ENCODE results near the gene TESPA1.

The TESPA1 gene

DNA sequence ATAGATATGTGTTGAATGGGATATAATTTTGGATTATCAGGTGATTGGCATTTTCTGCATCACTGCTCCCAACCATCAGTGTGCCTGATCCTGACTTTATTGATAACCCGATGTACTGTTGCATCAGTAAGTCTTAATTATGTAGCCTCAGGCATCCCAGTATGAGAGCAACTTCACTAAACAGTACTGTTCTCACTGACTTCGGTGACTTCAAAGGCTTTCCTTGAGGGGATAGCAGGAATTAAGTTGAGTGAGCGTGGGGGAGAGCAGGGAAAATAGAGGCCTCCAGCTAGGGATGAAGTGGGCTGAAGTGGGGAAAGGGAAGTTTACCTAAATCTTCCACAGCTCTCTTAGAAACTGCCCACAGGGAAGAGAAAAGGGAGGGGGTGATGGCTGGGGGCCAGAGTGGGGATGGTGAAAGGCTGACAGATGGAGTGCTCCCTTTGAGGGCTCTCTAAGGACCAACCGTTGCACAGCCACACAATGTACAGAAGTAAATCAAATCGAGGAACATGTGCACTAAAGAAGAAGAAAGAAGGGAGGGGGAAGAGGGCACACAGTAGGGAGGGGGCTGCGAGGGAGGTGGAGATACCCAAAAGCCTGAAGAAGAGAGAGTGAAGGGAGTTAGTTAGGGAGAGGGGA, 24.5 kb upstream of the TESPA1 start:
- H3K4me3 ChIP-seq (ENCODE audit: low read depth, low read length), result no peak overlapping the region
- in situ Hi-C loops (cut with HindIII; ENCODE audit: low sequenced_read_pairs), result no loop called here
- no peak for DNase-seq (ENCODE audit: low read depth, low spot score)
- TF ChIP-seq, protein P1, sequence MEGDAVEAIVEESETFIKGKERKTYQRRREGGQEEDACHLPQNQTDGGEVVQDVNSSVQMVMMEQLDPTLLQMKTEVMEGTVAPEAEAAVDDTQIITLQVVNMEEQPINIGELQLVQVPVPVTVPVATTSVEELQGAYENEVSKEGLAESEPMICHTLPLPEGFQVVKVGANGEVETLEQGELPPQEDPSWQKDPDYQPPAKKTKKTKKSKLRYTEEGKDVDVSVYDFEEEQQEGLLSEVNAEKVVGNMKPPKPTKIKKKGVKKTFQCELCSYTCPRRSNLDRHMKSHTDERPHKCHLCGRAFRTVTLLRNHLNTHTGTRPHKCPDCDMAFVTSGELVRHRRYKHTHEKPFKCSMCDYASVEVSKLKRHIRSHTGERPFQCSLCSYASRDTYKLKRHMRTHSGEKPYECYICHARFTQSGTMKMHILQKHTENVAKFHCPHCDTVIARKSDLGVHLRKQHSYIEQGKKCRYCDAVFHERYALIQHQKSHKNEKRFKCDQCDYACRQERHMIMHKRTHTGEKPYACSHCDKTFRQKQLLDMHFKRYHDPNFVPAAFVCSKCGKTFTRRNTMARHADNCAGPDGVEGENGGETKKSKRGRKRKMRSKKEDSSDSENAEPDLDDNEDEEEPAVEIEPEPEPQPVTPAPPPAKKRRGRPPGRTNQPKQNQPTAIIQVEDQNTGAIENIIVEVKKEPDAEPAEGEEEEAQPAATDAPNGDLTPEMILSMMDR (IDR thresholded peaks at IDR 0.05; ENCODE audit: low read depth, low read length), result no peak

DNA sequence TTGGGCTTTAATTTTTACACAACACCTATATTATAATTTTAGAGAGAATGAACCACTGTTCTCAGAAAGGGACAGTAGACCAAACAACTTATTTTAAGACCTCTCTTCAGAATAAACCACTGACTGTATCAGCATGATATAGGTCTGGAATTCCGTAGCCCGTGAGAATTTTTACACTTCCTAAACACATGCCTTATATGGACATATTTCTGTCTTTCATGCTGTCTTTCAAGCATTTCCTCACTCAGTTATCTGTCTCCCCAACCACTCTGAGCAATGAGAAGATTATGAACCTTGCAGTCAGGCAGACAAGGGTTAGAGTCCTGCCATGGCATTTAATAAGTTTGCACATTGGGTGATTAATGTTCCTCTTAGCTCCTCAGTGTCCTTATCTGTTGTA, 17.8 kb upstream of the TESPA1 start:
- no peak for DNase-seq (ENCODE audit: low read depth, low spot score)
- TF ChIP-seq, protein P1 (IDR thresholded peaks at IDR 0.05; ENCODE audit: low read depth, low read length), result no peak
- no peak overlapping the region for H3K4me3 ChIP-seq (ENCODE audit: low read depth, low read length)
- in situ Hi-C loops (cut with HindIII; ENCODE audit: low sequenced_read_pairs), result no loop called here

DNA sequence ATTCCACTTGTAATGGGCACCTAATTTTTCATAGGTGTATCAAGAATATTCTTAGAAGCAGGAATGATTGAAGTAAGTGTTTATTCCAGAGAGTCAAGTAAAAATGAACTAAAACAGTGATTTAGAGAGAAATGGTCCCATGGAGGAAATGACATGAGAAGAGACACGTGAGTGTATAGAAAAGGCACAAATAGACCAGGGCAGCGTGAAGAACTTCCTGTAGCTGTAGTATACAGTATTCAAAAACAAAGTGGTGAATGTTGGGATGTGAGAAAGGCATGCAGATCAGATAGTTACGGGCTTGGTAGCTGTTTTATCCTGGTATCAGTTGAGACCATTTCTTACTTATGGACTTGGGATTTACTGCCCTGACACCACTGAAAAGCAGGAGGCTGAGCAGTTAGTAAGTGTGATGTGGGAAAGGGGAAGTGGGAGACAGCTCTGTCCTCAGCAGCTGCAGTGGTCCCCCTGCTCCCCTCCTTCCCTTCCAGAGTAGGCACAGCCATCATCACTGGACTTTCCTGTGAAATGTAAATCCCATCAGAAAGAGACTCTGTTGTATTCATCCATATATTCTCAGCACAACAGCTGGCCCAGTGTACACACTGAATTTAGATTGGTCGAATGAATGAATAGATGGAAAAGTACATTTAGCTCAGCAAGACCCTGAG, 16.8 kb upstream of the TESPA1 start:
- in situ Hi-C loops (cut with HindIII; ENCODE audit: low sequenced_read_pairs), result no loop called here
- TF ChIP-seq, protein P1 (IDR thresholded peaks at IDR 0.05; ENCODE audit: low read depth, low read length), result no peak
- DNase-seq (ENCODE audit: low read depth, low spot score), result no peak
- H3K4me3 ChIP-seq (ENCODE audit: low read depth, low read length), result no peak overlapping the region

DNA sequence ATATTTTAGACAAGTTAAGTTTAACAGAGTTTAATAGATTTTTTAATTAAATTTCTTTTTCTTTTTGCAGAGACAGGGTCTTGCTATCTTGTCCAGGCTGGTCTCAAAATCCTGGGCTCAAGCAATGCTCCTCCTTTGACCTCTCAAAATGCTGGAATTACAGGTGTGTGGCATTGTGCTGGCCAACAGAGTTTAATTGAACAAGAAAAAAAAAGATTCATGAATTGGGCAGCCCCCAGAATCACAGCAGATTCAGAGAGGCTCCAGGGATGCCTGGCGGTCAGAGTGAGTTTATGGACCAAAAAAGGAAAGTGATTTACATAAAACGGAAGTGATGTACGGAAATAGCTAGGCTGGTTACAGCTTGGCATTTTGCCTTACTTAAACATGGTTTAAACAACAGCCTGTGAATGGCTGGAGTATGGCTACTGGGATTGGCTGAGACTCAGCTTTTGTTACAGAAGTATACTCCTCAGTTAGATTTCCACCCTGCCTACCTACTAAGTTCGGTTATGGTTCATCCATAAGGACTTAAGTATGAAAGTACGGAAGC, 14.5 kb upstream of the TESPA1 start:
- TF ChIP-seq, protein P1 (IDR thresholded peaks at IDR 0.05; ENCODE audit: low read depth, low read length), result no peak
- DNase-seq (ENCODE audit: low read depth, low spot score), result no peak
- no peak overlapping the region for H3K4me3 ChIP-seq (ENCODE audit: low read depth, low read length)
- in situ Hi-C loops (cut with HindIII; ENCODE audit: low sequenced_read_pairs), result no loop called here

DNA sequence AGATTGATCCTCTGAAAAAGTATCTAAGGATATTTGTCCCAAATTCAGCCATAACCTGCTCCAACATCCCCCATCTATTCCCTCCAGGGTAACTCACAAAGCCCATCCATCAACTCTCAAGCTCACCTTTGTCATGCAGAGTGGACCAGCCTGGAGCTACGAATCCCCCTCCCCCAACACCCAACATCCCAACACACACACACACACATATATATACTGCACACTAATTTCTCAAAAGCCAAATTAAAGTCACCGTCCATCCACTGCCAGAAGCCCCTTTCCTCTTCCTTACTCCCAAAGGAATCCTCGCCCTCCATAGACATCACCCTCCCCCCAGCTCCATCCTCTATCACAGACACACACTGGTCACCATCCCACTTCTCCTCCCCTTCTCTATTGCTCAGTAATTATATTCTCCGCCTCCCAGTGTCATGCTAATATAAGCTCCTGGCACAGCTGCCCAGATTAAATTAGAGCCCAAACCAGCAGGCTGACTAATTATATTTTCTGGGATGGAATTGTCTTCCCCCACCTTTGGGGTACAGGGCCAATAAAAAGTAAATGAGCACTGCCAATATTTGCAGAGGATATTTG, 13.5 kb upstream of the TESPA1 start:
- TF ChIP-seq, protein P1 (IDR thresholded peaks at IDR 0.05; ENCODE audit: low read depth, low read length), result no peak
- in situ Hi-C loops (cut with HindIII; ENCODE audit: low sequenced_read_pairs), result no loop called here
- no peak for DNase-seq (ENCODE audit: low read depth, low spot score)
- no peak overlapping the region for H3K4me3 ChIP-seq (ENCODE audit: low read depth, low read length)

DNA sequence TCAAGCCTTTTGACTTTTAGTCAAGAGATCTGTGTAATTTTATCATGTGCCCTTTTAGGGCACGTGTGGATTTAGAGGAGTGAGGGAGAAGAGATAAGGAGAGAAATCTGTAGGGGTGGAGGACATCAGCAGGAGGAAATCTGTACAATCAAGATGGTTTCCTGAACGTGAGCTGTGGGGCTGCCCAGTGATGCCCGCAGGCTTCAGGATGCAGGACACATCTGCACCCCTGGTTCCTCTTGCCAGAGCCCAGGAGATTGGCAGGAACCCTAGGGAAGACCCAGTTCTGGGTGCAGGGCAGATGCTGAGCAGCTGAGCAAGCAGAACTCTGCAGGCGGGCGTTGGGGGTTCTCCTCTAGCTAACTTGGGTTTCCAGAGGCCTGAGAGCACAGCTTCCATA, 11.6 kb upstream of the TESPA1 start:
- in situ Hi-C loops (cut with HindIII; ENCODE audit: low sequenced_read_pairs), result no loop called here
- DNase-seq (ENCODE audit: low read depth, low spot score), result no peak
- H3K4me3 ChIP-seq (ENCODE audit: low read depth, low read length), result no peak overlapping the region
- TF ChIP-seq, protein P1 (IDR thresholded peaks at IDR 0.05; ENCODE audit: low read depth, low read length), result no peak
